Endometrial microvascular endothelial cells (primary cell): Measurements from ENCODE around the gene CDC42BPB. TPM values are rescaled to one million over a fixed set of nuclear protein-coding genes. Genes with fewer than 3 reads are reported as not detected.

Source experiments
- in situ Hi-C: cut with HindIII; loops from 2 replicates; pipeline ENCODE4 v1.10.0; 2017; ENCODE audit warnings: low sequenced_read_pairs, low pct_unique_long_range_greater_than_20kb; ENCODE audit errors: inconsistent ontology term
- total RNA-seq: library from RNA; depleted of rRNA; stranded (reverse); fragments of >200 nt; gene quantifications from one replicate; pipeline ENCODE4 v1.2.3, GENCODE V29; 2015; ENCODE audit errors: inconsistent ontology term

The CDC42BPB gene
- total RNA-seq, 1 donor from 2014 or later = 95.0 TPM

DNA sequence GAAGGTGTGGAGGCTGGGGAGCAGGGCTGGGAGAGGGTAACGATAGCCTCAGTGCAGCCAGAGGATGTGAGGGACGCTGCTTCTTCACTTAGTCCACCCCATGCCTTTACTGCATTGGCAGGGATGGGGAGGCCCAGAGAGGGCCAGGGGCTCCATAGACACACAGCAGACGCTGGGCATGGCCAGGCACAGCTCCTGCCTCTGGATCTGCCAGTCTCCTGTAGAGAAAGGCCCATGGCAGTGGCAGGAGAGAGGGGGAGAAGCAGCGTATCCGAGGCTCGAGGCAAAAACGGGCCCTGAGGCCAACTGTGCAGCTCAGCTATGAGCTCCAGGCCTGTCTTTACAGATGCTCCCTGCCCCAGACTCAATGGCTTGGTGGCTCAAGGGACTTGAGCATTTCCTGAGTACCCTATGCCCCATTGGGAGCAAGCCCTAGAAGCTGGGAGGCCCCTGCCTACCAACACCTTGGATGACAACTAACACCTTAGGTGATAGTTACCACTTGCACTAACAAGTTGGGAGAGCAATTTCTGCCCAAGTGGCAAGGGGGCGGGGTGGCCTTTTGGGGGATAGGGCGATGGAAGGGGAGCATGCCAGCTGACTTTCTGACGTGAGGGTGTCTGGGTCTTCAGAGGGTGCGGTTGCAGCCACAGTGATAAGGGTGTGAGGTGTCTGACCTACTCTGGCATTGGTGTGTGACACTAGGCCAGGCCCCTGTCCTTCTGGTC lies 21.7 kb upstream of the CDC42BPB start:
- in situ Hi-C loops = no loop called here

DNA sequence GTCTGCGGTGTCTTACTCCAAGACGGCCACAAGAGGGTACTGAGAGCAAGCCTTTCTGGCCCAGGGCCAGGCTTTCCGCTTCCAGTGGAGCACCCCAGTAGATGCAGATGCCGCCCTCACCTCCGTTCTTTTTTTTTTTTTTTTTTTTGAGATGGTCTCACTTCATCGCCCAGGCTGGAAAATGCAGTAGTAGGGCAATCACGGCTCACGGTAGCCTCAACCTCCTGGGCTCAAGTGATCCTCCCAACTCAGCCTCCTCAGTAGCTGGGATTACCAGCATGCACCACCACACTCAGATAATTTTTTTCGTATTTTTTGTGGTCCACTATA lies 21.0 kb upstream of the CDC42BPB start:
- in situ Hi-C loops = no loop called here

DNA sequence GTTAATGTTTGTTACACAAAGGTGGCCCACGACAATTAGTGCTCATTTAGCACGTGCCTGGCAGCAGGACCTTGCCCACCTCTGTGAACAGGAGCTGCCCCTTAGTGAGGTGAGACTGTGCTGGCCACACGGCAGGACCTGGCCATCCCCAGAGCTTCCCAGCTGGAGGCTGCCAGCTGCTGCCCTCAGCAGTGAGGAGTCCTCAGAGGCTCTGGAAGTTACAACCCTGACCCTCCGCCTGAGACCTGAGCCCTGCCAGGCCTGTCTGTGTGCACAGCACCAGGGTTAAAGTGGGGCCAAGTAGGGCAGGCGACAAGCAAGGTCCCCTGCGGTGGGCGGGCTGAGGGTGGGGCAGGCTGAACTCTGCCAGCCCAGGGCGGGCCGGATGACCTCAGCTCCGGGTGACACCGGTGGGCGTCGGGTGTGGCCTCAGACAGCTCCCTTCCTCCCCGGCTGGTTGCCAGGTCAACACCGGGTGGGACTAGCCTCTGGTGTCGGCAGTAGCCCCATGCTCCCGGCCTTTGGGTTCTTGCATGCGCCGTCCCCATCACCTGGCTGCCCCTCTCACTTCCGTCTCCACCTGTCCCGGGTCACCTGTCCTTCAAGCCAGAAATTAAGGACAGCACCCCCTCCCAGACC lies 17.5 kb upstream of the CDC42BPB start:
- in situ Hi-C loops = no loop called here

DNA sequence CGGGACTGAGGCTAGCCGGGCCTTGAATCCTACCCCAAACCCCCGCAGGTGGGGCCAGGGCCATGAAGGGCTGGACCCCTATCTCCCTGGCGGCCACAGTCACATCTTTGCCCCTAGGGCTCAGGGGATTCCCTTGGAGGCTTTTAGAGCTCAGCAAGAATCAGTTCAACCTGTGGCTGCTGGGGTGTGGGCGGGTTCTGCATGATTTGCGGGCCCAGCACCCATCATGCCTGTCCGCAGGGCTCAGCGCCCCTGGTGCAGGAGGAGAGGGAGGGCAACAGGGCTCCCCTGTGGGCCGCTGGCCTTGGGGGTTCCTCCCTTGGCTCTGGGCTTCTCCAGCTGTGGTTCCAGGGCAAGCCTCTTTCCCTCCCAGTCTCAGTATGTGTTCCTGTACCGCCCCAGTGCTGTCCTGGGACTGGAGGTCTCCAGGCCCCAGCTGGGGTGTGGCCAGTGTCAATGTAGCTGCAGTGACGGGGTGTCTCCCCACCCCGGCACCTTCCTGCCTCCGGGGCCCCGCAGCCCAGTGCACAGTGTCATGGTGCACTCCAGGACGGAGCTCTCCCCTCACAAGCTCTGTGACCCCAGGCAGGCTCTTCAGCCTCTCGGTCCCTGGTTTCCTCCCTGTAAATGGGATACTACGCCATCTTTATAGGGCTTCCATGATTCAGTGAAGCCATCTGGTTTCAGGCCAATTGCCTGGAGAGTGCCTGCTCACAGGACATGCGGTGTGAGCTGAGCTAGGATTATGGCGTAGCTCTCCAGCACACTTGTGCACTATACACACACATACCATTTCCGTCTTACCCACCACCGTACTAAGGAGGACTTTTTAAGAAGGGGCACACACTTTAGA lies 16.8 kb upstream of the CDC42BPB start:
- in situ Hi-C loops = no loop called here

DNA sequence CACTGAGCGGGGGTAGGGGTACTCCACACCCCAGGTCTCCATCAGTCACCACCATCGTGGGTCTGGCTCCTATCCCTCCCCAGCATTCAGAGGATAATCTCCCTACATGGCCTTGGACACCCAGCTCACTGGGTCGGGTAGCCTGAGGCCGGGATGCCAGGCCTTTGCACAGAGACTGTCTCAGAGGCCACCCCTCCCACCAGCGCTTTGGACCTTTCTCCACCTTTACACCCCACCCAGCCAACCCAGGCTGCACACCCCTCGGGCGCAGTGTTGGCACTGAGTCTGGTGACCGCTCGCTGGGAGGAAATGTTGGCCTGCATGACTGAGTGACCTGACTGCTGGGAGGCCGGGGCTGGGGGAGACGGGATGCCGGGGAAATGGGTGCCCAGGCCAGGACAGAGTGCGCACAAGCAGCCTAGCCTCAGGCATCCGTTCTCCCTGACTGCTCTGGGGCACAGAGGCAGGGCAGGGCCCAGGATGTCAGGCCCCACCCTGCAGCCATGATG lies 16.1 kb upstream of the CDC42BPB start:
- in situ Hi-C loops = no loop called here

DNA sequence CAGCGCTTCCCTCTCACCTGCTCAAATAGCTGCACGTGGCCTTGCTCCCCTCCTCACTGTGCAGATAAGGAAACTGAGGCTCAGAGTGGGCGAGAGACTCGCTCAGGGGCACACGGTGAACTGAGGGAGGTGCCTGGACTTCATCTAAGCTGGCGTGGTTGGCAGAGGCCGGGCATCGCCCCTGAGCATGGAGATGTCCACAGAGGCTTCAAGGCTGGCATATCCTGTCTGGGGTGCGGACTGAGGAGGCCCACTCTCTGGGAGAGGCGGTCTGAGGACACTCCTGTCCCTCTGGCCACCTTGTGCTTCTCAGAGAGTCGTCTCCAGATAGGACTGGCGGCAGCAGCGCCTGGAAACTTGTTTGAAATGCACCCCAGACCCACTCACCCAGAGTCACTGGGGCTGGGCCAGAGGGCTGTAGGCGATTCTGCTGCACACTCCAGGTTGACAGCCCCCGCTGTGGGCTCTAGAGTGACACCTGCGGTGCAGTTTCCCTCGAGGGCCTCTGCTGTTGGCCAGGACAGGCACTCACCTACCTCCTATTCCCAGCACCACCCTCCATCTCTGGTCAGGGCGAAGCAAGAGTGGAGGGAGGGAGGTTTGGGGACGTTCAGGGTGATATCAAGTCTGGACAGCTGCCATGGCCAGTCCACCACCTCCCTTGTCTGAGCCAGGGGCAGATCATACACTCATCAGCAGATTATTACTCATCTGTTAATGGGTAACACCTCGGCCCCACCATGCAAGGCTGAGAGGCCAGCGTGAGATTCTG lies 15.4 kb upstream of the CDC42BPB start:
- in situ Hi-C loops = no loop called here

DNA sequence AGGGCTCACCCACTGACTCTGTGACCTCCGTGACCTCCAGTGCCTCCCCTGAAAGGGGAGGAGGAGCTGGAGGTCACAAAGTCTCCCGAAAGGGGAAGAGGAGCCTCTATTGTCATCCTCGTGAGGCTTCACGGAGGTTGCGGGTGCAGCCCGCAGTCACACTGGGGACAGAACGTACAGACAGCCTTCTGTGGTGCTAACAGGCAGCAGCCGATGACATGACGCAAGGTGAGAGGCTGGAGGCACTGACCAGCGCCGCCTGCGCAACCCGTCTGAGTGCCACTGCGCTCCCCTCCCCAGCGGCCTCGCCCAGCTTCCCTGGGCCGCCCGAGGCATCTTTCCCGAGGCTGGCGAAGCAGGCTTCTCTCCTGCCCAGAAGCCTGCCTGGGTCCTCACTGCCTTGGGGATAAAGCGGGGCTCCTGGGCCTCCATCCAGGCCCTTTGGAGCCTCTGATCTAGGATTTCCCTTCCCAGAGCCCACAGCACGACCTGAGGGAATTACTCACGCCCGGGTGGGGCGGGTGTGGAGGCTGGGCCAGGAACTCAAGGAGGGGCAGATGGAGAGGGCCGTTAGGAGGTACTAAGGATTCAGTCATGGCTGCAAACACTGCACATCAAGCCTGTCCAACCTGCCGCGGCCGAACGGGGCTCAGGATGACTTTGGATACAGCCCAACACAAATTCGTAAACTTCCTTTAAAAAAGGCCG lies 14.3 kb upstream of the CDC42BPB start:
- in situ Hi-C loops = no loop called here

DNA sequence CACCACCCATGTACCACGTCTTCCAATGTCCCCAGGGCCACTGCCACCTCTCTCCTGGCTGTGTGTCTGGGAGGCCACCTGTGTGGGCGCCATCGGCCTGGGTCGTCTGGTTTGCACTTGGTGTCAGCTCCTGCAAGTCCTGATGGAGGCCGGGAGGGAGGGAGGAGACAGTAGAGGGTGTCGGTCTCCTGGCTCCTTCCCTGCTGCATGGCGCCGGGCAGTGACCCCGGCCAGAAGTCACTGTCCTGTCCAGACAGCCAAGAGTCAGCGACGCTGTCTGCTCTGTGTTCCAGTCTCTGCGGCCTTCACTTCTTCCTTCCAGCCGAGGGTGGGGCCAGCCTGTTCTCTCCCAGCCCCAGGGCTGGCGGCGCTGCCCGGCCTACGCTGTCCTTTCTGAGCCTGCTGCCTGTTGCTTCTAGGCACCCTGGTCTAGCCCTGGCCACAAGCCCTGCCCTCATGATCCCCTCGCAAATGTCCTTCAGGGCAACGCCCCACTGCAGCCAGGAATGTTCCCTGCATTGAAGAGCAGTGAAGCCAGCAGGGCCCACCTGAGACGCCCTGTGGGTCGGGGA lies 13.7 kb upstream of the CDC42BPB start:
- in situ Hi-C loops = no loop called here

DNA sequence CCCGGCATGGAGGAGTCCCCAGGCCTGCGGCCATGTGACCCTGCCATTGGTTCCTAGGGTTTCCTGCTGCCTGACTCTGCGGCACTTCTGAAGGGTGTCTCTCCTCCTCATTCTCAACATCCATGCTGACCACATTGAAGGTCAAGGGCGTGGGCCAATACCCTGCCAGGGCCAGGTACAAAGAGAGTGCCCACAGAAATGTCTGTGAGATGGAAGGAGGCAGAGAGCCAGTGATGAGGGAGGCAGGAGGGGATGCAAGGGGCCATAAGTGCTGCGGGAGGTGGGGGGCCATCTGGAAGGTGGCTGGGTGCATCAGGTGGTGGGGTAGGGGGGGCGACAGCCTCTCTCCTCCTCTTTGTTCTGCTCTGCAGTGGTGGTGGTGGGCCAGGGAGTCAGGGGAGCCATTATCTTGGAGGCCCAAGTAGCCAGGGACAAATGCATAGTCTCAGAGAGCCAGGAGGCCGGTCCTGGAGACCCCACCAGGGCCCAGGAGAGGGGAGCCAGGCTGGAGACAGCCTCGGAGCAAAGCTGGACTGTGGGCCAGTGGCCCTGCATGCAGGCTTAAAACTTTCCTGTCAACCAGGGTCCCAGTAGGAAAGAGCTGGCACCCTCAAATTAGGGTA lies 13.0 kb upstream of the CDC42BPB start:
- in situ Hi-C loops = no loop called here

DNA sequence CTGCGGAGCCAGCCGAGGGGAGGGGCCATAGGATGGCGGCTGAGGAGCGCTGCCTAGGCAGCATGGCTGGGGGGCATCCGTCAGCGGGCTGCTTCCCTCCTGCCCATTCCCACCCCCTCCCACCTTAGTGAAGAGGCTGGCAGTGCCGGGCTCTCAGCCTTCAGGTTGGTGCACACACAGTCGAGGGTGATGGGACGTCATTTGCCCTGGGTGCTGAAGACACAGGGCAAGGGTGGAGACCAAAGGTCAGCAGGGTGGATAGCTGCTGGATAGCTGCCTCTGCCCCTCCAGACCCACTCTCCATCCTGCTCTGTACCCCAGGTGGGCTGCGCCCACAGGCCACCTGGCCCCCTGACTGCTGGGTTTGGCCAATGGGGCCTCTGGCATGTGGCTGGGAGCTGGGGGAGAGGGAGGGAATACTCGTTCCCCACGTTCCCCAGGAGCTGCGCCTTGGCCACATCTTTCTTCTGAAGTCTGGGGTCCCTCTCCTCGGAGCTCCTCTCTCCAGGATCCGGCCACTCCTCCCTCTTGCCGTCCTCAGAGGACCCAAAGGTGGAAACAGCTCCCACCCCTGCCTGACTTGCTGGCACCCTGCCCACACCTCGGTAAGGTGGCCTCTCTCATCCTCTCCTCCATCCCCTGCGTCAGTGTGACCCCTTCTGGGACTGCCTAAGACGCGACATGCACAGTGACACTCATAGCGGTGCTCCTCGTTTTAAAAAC lies 11.2 kb upstream of the CDC42BPB start:
- in situ Hi-C loops = no loop called here

DNA sequence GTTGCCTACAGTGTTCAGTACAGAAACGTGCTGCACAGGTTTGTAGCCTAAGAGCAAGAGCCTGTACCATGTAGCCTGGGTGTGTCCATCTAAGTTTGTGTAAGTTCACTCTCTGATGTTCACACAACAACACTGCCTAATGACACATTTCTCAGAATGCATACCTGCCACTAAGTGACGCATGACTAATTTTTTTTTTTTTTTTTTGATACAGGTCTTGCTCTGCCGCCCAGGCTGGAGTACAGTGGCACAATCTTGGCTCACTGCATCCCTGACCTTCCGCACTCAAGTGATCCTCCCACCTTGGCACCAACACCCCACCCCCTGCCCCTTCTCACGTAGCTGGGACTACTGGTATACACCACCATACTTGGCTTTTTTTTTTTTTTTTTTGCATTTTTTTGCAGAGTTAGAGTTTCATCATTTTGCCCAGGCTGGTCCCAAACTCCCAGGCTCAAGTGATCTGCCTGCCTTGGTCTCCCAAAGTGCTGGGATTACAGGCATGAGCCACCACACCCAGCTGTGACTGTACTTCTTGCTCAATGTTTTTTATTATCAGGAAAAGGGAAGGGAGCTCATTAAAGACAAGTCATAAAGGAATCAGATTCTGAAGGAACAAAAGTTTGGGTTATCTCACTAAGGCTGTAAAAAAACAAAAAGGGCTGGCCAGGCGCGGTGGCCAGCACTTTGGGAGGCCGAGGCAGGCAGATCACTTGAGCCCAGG lies 10.0 kb upstream of the CDC42BPB start:
- in situ Hi-C loops = no loop called here

DNA sequence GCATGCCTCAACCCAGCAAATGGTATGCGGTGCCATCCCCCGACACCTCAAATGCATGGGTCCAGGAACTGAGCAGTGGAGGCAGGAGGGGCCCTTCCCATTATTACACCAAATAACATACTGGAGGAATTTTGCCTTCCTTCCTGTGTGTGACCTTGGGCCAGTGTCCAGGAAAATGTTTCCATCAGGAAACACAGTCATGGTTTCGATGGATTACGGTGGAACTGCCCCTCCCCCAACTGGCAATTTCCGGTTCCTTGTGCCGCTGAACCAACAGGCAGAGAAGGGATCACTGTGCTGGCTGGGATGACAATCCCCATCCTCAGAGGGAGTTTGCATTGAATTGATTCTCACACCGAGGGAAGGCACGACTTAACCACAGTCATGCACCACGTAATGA lies 9.1 kb upstream of the CDC42BPB start:
- in situ Hi-C loops = no loop called here

DNA sequence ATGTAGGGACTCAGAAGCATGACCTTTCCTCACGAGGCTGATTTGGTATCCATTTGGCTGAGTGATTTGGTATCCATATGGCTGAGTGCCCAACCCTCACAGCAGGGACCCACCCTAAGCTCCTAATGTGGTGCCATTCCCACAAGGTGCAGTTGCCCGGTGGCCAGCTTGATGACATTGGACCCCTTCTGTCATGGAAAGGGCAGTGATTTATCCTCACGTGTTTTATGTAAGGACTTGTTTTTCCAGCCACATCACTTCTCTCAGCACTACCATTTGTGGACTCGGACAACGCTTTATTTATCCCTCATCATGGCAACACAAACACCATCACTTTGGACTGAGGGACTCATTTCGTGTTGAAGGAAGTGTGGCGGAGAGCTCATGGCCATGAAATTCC lies 8.5 kb upstream of the CDC42BPB start:
- in situ Hi-C loops = no loop called here

DNA sequence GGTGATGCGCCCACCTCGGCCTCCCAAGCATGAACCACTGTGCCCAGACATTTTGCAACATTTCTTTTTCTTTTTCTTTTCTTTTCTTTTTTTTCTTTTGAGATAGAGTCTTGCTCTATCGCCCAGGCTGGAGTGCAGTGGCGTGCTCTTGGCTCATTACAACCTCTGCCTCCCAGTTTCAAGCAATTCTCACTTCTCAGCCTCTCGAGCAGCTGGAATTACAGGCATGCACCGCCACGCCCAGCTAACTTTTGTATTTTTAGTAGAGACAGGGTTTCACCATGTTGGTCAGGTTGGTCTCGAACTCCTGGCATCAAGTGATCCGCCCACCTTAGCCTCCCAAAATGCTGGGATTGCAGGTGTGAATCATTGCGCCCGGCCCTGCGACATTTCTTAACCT lies 7.6 kb upstream of the CDC42BPB start:
- in situ Hi-C loops = no loop called here

DNA sequence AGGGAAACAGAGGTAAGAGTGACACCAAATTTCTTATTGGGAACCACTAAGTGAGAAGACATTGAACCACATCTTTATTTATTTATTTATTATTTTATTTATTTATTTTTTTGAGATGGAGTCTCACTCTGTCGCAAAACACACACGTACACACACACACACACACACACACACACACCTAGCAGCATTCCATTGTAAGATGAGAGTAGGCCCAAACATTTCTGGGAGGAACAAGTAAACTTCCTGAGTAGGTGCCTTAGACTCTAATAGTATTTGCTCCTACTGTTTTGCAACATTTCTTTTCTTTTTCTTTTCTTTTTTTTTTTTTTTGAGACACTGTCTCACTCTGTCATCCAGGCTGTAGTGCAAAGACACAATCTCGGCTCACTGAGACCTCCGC lies 7.1 kb upstream of the CDC42BPB start:
- in situ Hi-C loops = no loop called here

DNA sequence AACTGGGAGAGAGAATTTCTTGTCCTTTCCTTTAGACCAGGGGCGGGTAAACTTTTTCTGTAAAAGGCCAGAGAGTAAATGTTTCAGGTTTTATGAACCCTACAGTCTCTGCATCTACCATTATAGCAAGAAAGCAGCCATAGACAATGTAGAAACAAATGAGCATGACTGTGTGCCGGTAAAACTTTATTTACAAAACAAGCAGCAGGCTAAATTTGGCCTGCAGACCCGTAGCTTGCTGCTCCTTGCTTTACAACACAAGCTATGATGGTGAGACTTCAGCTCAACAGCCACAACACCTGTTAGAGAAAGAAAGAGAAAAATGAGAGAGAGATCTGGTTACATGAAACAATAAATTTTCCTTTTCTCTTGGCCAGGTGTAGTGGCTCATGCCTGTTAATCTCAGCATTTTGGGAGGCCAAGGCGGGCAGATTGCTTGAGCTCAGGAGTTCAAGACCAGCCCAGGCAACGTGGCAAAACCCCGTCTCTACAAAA lies 4.2 kb upstream of the CDC42BPB start:
- in situ Hi-C loops = no loop called here
